SK-N-SH (cell line): ENCODE results near the gene PGF. TPM values are rescaled to one million over a fixed set of nuclear protein-coding genes. Genes with fewer than 3 reads are reported as not detected.

ENCODE experiments used
- CTCF ChIA-PET: fragments of 300-600, 350-600 bp; formaldehyde crosslinking; extraction: SDS; loops from one replicate; lab custom pipeline; 2021; lab: Yijun Ruan, JAX
- POLR2A ChIA-PET: fragments of 350-600 bp; sonication (Branson Sonifier 250); formaldehyde crosslinking; extraction: SDS; loops from one replicate; lab custom pipeline; 2020; ENCODE audit warnings: antibody characterized with exemption, inconsistent platforms; lab: Yijun Ruan, JAX
- DNase-seq: peaks from one replicate; pipeline ENCODE4 v3.0.0; 2012
- H2AFZ ChIP-seq: fragments of 200-600 bp; sonication (generic); 2 replicates; pipeline ENCODE4 v1.8.1; 2016; ENCODE audit warnings: antibody characterized with exemption, mild to moderate bottlenecking, low read depth
- H3F3A ChIP-seq: fragments of 200-600 bp; sonication (generic); replicated peaks from 2 replicates; pipeline ENCODE3; 2016; ENCODE audit warnings: antibody characterized with exemption, mild to moderate bottlenecking; ENCODE audit not compliant: insufficient read depth
- H3K27ac ChIP-seq, 2 experiments: fragments of 200-500 bp in 1 of 2; fragments of 200-600 bp in 1 of 2; sonication (Bioruptor generic) in 1 of 2; sonication (generic), shearing (Covaris generic) in 1 of 2; 2 replicates each; pipeline versions ENCODE4 v1.5.1 to v1.6.1; 2014 to 2016; ENCODE audit warnings: low read depth in 2 of 2, inconsistent platforms in 1 of 2, low read length in 1 of 2, mild to moderate bottlenecking in 1 of 2, mixed read lengths in 1 of 2
- H3K27me3 ChIP-seq: fragments of 200-600 bp; sonication (generic), shearing (Covaris generic); 2 replicates; pipeline ENCODE4 v1.6.1; 2016; ENCODE audit warnings: mixed run types; ENCODE audit not compliant: insufficient read depth
- H3K36me3 ChIP-seq, 2 experiments: fragments of 200-500 bp in 1 of 2; fragments of 200-600 bp in 1 of 2; sonication (Bioruptor generic) in 1 of 2; sonication (generic) in 1 of 2; replicated peaks in 1 of 2; 2 replicates each; pipeline versions ENCODE3 to v1.5.1; 2014 to 2016; ENCODE audit warnings: low read length in 1 of 2, mild to moderate bottlenecking in 1 of 2; ENCODE audit not compliant: insufficient read depth in 2 of 2, control insufficient read depth in 1 of 2
- H3K4me1 ChIP-seq, 2 experiments: fragments of 200-500 bp in 1 of 2; fragments of 200-600 bp in 1 of 2; sonication (Bioruptor generic) in 1 of 2; sonication (generic), shearing (Covaris generic) in 1 of 2; 2 replicates each; pipeline versions ENCODE4 v1.5.1 to v1.6.1; 2014 to 2016; ENCODE audit warnings: low read depth in 1 of 2, low read length in 1 of 2, mixed run types in 1 of 2; ENCODE audit not compliant: insufficient read depth in 2 of 2, control insufficient read depth in 1 of 2
- H3K4me2 ChIP-seq: fragments of 200-600 bp; sonication (generic), shearing (Covaris generic); 2 replicates; pipeline ENCODE4 v1.6.1; 2017; ENCODE audit warnings: mixed run types
- H3K4me3 ChIP-seq, 2 experiments: fragments of 200-500 bp in 1 of 2; fragments of 200-600 bp in 1 of 2; sonication (Bioruptor generic) in 1 of 2; sonication (generic), shearing (Covaris generic) in 1 of 2; 2 replicates each; pipeline versions ENCODE4 v1.5.1 to v1.8.1; 2014 to 2016; ENCODE audit warnings: low read depth in 2 of 2, inconsistent platforms in 1 of 2, low read length in 1 of 2, mild to moderate bottlenecking in 1 of 2, mixed read lengths in 1 of 2, moderate library complexity in 1 of 2
- H3K79me2 ChIP-seq: fragments of 200-600 bp; sonication (generic); 2 replicates; pipeline ENCODE4 v1.8.1; 2017; ENCODE audit warnings: mild to moderate bottlenecking; ENCODE audit not compliant: insufficient read depth
- H3K9ac ChIP-seq: fragments of 200-600 bp; sonication (generic); 2 replicates; pipeline ENCODE4 v1.6.1; 2017; ENCODE audit warnings: mixed run types
- H3K9me2 ChIP-seq: fragments of 200-600 bp; sonication (generic); 2 replicates; pipeline ENCODE4 v1.6.1; 2017; ENCODE audit warnings: mixed run types
- H3K9me3 ChIP-seq: fragments of 200-600 bp; sonication (generic); 2 replicates; pipeline ENCODE4 v1.6.1; 2017; ENCODE audit warnings: mixed run types, mild to moderate bottlenecking, moderate library complexity
- H4K20me1 ChIP-seq: fragments of 200-600 bp; sonication (generic); 2 replicates; pipeline ENCODE4 v1.6.1; 2017; ENCODE audit warnings: mild to moderate bottlenecking, mixed run types; ENCODE audit not compliant: insufficient read depth
- CTCF ChIP-seq: fragments of 200-600 bp; sonication (generic); IDR thresholded peaks from 2 replicates; pipeline ENCODE4 v1.6.1; 2017; ENCODE audit warnings: antibody characterized with exemption, mild to moderate bottlenecking, moderate library complexity
- FOSL2 ChIP-seq: IDR thresholded peaks from 2 replicates; pipeline ENCODE4 v1.4.0; 2012; ENCODE audit warnings: low read depth, mild to moderate bottlenecking, moderate library complexity, borderline replicate concordance
- GABPA ChIP-seq: IDR thresholded peaks from 2 replicates; pipeline ENCODE4 v1.4.0; 2012; ENCODE audit warnings: low read depth, mild to moderate bottlenecking
- GATA2 ChIP-seq: sonication (generic); formaldehyde crosslinking; IDR thresholded peaks from 2 replicates; pipeline ENCODE4 v1.5.0; 2020; ENCODE audit warnings: mild to moderate bottlenecking, missing genetic modification reagents
- IRF3 ChIP-seq: fragments of 150-350 bp; IDR thresholded peaks from 2 replicates; pipeline ENCODE4 v1.6.1; 2016; ENCODE audit warnings: mild to moderate bottlenecking, low read depth, low read length
- JUND ChIP-seq: IDR thresholded peaks from 2 replicates; pipeline ENCODE4 v1.4.0; 2012
- MXI1 ChIP-seq: IDR thresholded peaks from 2 replicates; pipeline ENCODE4 v1.6.1; 2012; ENCODE audit warnings: mild to moderate bottlenecking, low read depth, low read length, improper control_type of control experiment
- NFIC ChIP-seq: IDR thresholded peaks from 2 replicates; pipeline ENCODE4 v1.4.0; 2012; ENCODE audit warnings: borderline replicate concordance
- RCOR1 ChIP-seq: fragments of 150-350 bp; IDR thresholded peaks from 2 replicates; pipeline ENCODE4 v1.6.1; 2017; ENCODE audit warnings: antibody characterized with exemption, low read length
- REST ChIP-seq: IDR thresholded peaks from 2 replicates; pipeline ENCODE4 v1.6.1; 2012; ENCODE audit warnings: mild to moderate bottlenecking, low read depth, low read length, moderate library complexity
- RFX5 ChIP-seq: IDR thresholded peaks from 2 replicates; pipeline ENCODE4 v1.6.1; 2012; ENCODE audit warnings: mild to moderate bottlenecking, improper control_type of control experiment, low read length
- RXRA ChIP-seq: IDR thresholded peaks from 2 replicates; pipeline ENCODE4 v1.4.0; 2012; ENCODE audit warnings: low read depth, mild to moderate bottlenecking, borderline replicate concordance
- SMC3 ChIP-seq: IDR thresholded peaks from 2 replicates; pipeline ENCODE4 v1.6.1; 2012; ENCODE audit warnings: low read depth, low read length, improper control_type of control experiment
- TCF12 ChIP-seq: IDR thresholded peaks from 2 replicates; pipeline ENCODE4 v1.4.0; 2012
- USF1 ChIP-seq: IDR thresholded peaks from 2 replicates; pipeline ENCODE4 v1.4.0; 2012; ENCODE audit warnings: low read depth, borderline replicate concordance
- USF2 ChIP-seq: fragments of 150-350 bp; IDR thresholded peaks from 2 replicates; pipeline ENCODE4 v1.6.1; 2017; ENCODE audit warnings: antibody characterized with exemption, low read length, low read depth, borderline replicate concordance
- WGBS: methylation state at CpG from one replicate; pipeline ENCODE4 v1.1.6; 2017; ENCODE audit warnings: low lambda C conversion rate; 5-methylcytosine and 5-hydroxymethylcytosine counted together
- polyA plus RNA-seq, 3 experiments: library from polyadenylated mRNA; depleted of rRNA; stranded (reverse); fragments of >200 nt; gene quantifications; 2 replicates each; pipeline ENCODE4 v1.2.3, GENCODE V29; 2012

Gene PGF
- polyA plus RNA-seq, 1 of the 3 experiments (the other 2 are of a cell fraction), result 4.4 TPM

GRCh38 chr14:74951443-74952179, 3.8 kb downstream of the PGF start:
- H3K4me2 ChIP-seq, result no peak overlapping the region
- no peak overlapping the region for H3K4me3 ChIP-seq
- H4K20me1 ChIP-seq, result no peaks in the 10 kb centered on the region
- WGBS, result 87% methylated on average over 11 of the region's 15 CpGs
- no peak for TF ChIP-seq GATA2 (CRISPR knock-in tag)
- TF ChIP-seq USF1, result no peak
- TF ChIP-seq JUND, result no peak
- no peak for TF ChIP-seq USF2
- TF ChIP-seq GABPA, result no peak
- no peak for TF ChIP-seq RCOR1
- TF ChIP-seq RFX5, result no peak
- TF ChIP-seq, all 33 proteins: peak for 0
- no peaks in the 10 kb centered on the region for H3K79me2 ChIP-seq
- H3K36me3 ChIP-seq, result no peaks in the 10 kb centered on the region
- DNase-seq, result no peak
- ChIA-PET CTCF (interaction anchor here (1.1 to 18.5 kb wide), 2 partner anchors 52 to 137 kb away, joined by 3 to 290 read pairs; no protein-coding TSS in a partner anchor), POLR2A (no interaction called here)
- H3K27ac ChIP-seq, result no peak overlapping the region
- no peaks in the 10 kb centered on the region for H3F3A ChIP-seq
- no peaks in the 10 kb centered on the region for H3K27me3 ChIP-seq
- H3K4me1 ChIP-seq, result peaks cover 0 to 45% of the 10 kb centered on the region in 2 experiments; a peak in 2 of 4 replicates
- H3K9ac ChIP-seq, result no peak overlapping the region
- H2AFZ ChIP-seq, result no peak overlapping the region
- H3K9me3 ChIP-seq, result no peaks in the 10 kb centered on the region
- no peaks in the 10 kb centered on the region for H3K9me2 ChIP-seq

GRCh38 chr14:74950795-74951442, 4.5 kb downstream of the PGF start:
- no peak overlapping the region for H2AFZ ChIP-seq
- POLR2A ChIA-PET, result no interaction called here
- CTCF ChIA-PET, result interaction anchor here (18.5 kb wide), 1 partner anchor 138 kb away, joined by 290 read pairs; no protein-coding TSS in a partner anchor

More at GRCh38 chr14:74950795-74951442, 4.5 kb downstream of the PGF start:
- Histone ChIP-seq H3K4me1 (peaks cover 0 to 40% of the 10 kb centered on the region in 2 experiments; a peak in 2 of 4 replicates), H3K4me3 (no peak overlapping the region), H3K4me2 (no peak overlapping the region), H3K79me2 (no peaks in the 10 kb centered on the region), H3K36me3 (no peaks in the 10 kb centered on the region), H3K9me3 (no peaks in the 10 kb centered on the region), H4K20me1 (no peaks in the 10 kb centered on the region), H3K9ac (no peak overlapping the region), H3K27me3 (no peaks in the 10 kb centered on the region), H3K27ac (no peak overlapping the region)
- DNase-seq, result no peak
- 86% methylated on average over 9 of the region's 9 CpGs for WGBS
- TF ChIP-seq GABPA (no peak), SMC3 (no peak), MXI1 (no peak), REST (no peak), FOSL2 (no peak), NFIC (no peak), RXRA (no peak), CTCF (no peak), TCF12 (no peak), IRF3 (no peak)
- TF ChIP-seq, all 33 proteins: peak for 0
- Histone ChIP-seq H3F3A (peaks cover 3% of the 10 kb centered on the region), H3K9me2 (no peaks in the 10 kb centered on the region)
